BLaER1 treated with 17β-estradiol and CSF1 and Interleukin-3, amounts not matched to agents 10 nM and 100 nM (cell line): ENCODE data around the gene TNFRSF25.
A peak's percentile ranks its signal among the peaks of the same experiment; 100 is the strongest.
"Not testable (repeated sequence)": the region's sequence is repeated elsewhere in the genome, so short reads cannot be mapped to it uniquely, and the experiment has no call there.

Experiments
- H3K27ac ChIP-seq, 11 experiments: shearing (Covaris generic); formaldehyde crosslinking; 2 replicates each; pipeline ENCODE4 v1.8.1; 2022
- H3K27me3 ChIP-seq, 11 experiments: shearing (Covaris generic); formaldehyde crosslinking; 2 replicates each; pipeline ENCODE4 v1.8.1; 2022
- H3K36me3 ChIP-seq, 11 experiments: shearing (Covaris generic); formaldehyde crosslinking; 2 replicates each; pipeline ENCODE4 v1.8.1; 2022
- H3K4me1 ChIP-seq, 10 experiments: shearing (Covaris generic); formaldehyde crosslinking; 2 replicates each; pipeline ENCODE4 v1.8.1; 2022
- H3K4me2 ChIP-seq, 11 experiments: shearing (Covaris generic); formaldehyde crosslinking; 2 replicates each; pipeline ENCODE4 v1.8.1; 2022
- H3K4me3 ChIP-seq, 10 experiments: shearing (Covaris generic); formaldehyde crosslinking; 2 replicates each; pipeline ENCODE4 v1.8.1; 2022
- H3K9ac ChIP-seq, 11 experiments: shearing (Covaris generic); formaldehyde crosslinking; 2 replicates each; pipeline ENCODE4 v1.8.1; 2022
- H3K9me3 ChIP-seq, 11 experiments: shearing (Covaris generic); formaldehyde crosslinking; replicated peaks in 1 of 11; 2 replicates each; pipeline ENCODE4 v1.8.1; 2022
- H4K20me1 ChIP-seq, 11 experiments: shearing (Covaris generic); formaldehyde crosslinking; 2 replicates each; pipeline ENCODE4 v1.8.1; 2022
- Cebpa-rat ChIP-seq, 11 experiments: shearing (Covaris generic); IDR thresholded peaks; 2 replicates each; pipeline ENCODE4 v1.8.1; 2022

Gene TNFRSF25

DNA sequence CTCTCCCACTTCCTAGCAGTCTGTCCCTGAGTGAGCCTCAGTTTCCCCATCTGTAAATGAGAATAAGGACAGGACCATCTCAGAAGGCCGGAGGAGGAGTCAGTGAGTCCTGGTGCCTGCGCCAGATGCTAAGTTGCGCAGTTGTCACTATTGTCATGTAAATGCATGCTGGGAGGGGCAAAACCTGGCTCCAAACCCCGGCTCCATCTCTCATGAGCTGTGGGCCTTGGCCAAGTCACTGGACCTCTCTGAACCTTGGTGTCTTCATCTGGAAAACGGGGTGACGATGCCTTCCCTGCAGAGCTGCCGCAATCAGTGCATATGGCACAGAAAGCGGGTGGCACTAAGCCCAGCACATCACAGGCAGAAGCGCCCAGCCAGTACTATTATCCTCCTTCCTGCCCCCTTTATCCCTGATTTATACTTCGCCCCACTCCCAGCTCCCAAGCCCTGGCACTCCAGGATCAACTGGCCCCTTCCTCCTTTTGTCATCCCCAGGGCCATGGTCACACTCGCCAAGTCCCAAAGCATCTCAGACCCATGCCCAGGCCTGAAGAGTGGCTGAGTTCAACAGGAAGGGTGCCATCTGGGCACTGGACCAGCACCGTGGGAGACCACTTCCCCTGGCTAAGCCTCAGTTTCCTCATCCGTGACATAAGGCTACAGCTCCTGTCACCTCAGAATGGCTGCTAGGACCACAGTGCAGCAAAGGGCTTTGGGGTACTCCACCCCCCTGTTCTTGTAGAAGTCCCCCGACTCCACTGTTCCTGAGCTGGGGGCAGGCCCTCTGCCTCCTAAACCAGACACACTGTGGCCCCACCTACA, 29.8 kb upstream of the TNFRSF25 start:
- Histone ChIP-seq H3K9ac (peak overlapping the region in 4 of 11 experiments; percentile 22 to 52 (median 29); a peak in 4 of 22 replicates), H3K9me3 (no peaks in the 10 kb centered on the region), H4K20me1 (peaks cover 0 to 66% (median 10%) of the 10 kb centered on the region in 11 experiments; a peak in 10 of 22 replicates), H3K27me3 (peaks cover 0 to 64% (median 10%) of the 10 kb centered on the region in 11 experiments; a peak in 17 of 22 replicates), H3K27ac (no peak overlapping the region), H3K4me1 (peaks cover 48 to 82% (median 73%) of the 10 kb centered on the region in 10 experiments), H3K36me3 (no peaks in the 10 kb centered on the region), H3K4me3 (peak overlapping the region in 1 of 10 experiments; percentile 47; a peak in 1 of 20 replicates), H3K4me2 (peak overlapping the region; percentile 19 to 98 (median 96); a peak in 20 of 22 replicates)
- no peak for TF ChIP-seq Cebpa-rat (IDR thresholded peaks at IDR 0.05)

GRCh38 chr1:6495041-6495441, 29.1 kb upstream of the TNFRSF25 start:
- Histone ChIP-seq H3K9ac (no peak overlapping the region), H3K4me2 (peak overlapping the region in 2 of 11 experiments; percentile 95 to 96; a peak in 2 of 22 replicates), H3K4me3 (no peak overlapping the region), H3K9me3 (no peaks in the 10 kb centered on the region), H3K4me1 (peaks cover 52 to 82% (median 75%) of the 10 kb centered on the region in 10 experiments), H3K27me3 (peaks cover 0 to 71% (median 10%) of the 10 kb centered on the region in 11 experiments; a peak in 17 of 22 replicates), H3K36me3 (no peaks in the 10 kb centered on the region), H4K20me1 (peaks cover 0 to 62% (median 10%) of the 10 kb centered on the region in 11 experiments; a peak in 10 of 22 replicates), H3K27ac (no peak overlapping the region)
- no peak for TF ChIP-seq Cebpa-rat (IDR thresholded peaks at IDR 0.05)

DNA sequence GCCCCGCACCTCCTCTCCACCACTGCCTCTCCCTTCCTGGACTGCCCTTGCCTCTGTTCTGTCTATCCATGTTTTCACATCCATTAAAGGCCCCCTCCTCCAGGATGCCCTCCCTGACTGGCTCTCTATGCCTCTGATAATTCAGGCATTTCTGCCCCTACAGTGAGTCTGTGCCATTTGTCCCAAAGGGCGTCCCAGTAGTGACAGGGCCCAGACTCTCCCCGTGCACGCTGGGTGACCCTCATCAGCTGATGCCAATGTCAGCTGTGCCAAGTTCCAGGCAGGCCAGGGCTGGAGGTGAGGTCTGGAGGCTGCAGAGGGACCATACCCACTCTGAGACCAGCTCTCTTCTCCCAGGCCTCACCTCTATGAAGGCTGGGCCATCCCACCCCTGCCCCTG, 28.7 kb upstream of the TNFRSF25 start:
- Histone ChIP-seq H3K4me1 (peaks cover 50 to 82% (median 74%) of the 10 kb centered on the region in 10 experiments), H3K9me3 (no peaks in the 10 kb centered on the region), H3K27ac (no peak overlapping the region), H3K4me2 (no peak overlapping the region), H3K27me3 (peaks cover 0 to 72% (median 10%) of the 10 kb centered on the region in 11 experiments; a peak in 17 of 22 replicates), H3K4me3 (no peak overlapping the region), H3K9ac (no peak overlapping the region), H4K20me1 (peaks cover 0 to 66% (median 10%) of the 10 kb centered on the region in 11 experiments; a peak in 13 of 22 replicates), H3K36me3 (no peaks in the 10 kb centered on the region)
- no peak for TF ChIP-seq Cebpa-rat (IDR thresholded peaks at IDR 0.05)

GRCh38 chr1:6493834-6494223, 27.9 kb upstream of the TNFRSF25 start:
- not testable (repeated sequence) for H3K9ac ChIP-seq, H3K27ac ChIP-seq, H3K9me3 ChIP-seq, H3K36me3 ChIP-seq, H3K4me3 ChIP-seq, H3K4me2 ChIP-seq
- H3K4me1 ChIP-seq: peaks cover 42 to 82% (median 74%) of the 10 kb centered on the region in 10 experiments
- H4K20me1 ChIP-seq: peaks cover 0 to 66% (median 12%) of the 10 kb centered on the region in 11 experiments; a peak in 13 of 22 replicates
- peaks cover 0 to 70% (median 10%) of the 10 kb centered on the region in 11 experiments; a peak in 18 of 22 replicates for H3K27me3 ChIP-seq

DNA sequence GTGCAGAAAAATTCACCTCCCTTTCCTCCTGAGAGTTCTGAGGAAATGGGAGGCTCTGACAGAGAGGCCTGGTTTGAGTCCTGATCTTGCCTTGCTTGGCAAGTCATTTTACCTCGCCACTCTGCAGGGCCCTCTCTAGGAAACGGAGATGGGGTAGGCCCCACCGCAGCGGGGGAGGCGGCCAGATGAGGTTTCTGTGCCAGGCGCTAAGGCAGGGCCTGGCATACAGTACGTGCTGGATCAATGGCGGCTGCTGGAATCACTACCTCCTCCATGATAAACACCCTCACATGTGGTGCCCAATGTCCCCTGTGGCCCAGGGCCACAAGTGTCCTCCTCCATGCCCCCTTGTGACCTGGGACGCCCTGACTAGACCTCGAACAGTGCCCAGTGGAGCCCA, 26.0 kb upstream of the TNFRSF25 start:
- peaks cover 0 to 67% (median 11%) of the 10 kb centered on the region in 11 experiments; a peak in 12 of 22 replicates for H4K20me1 ChIP-seq
- H3K4me1 ChIP-seq: peaks cover 32 to 68% (median 63%) of the 10 kb centered on the region in 10 experiments
- no peaks in the 10 kb centered on the region for H3K36me3 ChIP-seq
- H3K4me3 ChIP-seq: peak overlapping the region in 1 of 10 experiments; percentile 64; a peak in 2 of 20 replicates
- no peaks in the 10 kb centered on the region for H3K9me3 ChIP-seq
- H3K4me2 ChIP-seq: peak overlapping the region; percentile 23 to 100 (median 98); a peak in 21 of 22 replicates
- peak overlapping the region in 3 of 11 experiments; percentile 69 to 78 (median 75); a peak in 5 of 22 replicates for H3K9ac ChIP-seq
- TF ChIP-seq Cebpa-rat (IDR thresholded peaks at IDR 0.05): no peak
- peaks cover 5 to 70% (median 23%) of the 10 kb centered on the region in 11 experiments; a peak in 21 of 22 replicates for H3K27me3 ChIP-seq
- H3K27ac ChIP-seq: peak overlapping the region in 4 of 11 experiments; percentile 18 to 68 (median 43); a peak in 6 of 22 replicates

DNA sequence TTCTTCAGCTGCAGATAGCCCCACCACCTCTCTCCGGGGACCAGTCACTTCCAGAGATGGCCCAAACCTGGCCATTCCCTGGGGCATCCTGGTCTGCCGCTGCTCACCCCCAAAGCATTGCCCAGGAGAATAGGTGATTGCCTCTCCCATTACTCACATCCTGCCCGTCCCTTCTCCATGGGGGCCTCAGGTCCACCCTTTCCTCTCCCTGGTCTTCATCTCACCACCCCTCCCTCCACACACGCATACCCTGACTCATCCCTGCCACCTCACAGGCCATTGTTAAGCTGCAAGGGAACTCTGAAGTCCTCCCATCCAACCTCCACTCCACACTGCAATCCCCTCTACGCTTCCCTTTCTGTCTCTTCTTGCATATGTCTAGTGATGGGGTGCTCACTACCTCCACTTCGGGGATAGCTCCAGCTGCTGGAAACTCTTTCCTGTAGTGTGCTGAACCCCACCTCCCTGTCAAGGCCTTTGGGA, 25.5 kb upstream of the TNFRSF25 start, which contains the start of gene PLEKHG5:
Gene PLEKHG5, minus strand, starts transcription at position 188 of the 483 bp plus-strand sequence. CDS start 14,096 bp downstream, outside the sequence.
- TF ChIP-seq Cebpa-rat (IDR thresholded peaks at IDR 0.05): no peak
- Histone ChIP-seq H4K20me1 (peaks cover 0 to 67% (median 11%) of the 10 kb centered on the region in 11 experiments; a peak in 12 of 22 replicates), H3K4me2 (peak within 1 kb of the TSS; percentile 93 to 100 (median 98)), H3K9ac (peak within 1 kb of the TSS in 10 of 11 experiments; percentile 32 to 78 (median 62); a peak in 19 of 22 replicates), H3K27ac (peak within 1 kb of the TSS in 7 of 11 experiments; percentile 29 to 69 (median 61); a peak in 11 of 22 replicates), H3K4me1 (peaks cover 28 to 64% (median 59%) of the 10 kb centered on the region in 10 experiments), H3K9me3 (no peaks in the 10 kb centered on the region), H3K36me3 (no peaks in the 10 kb centered on the region), H3K27me3 (peaks cover 6 to 70% (median 23%) of the 10 kb centered on the region in 11 experiments), H3K4me3 (peak within 1 kb of the TSS; percentile 49 to 72 (median 62))

DNA sequence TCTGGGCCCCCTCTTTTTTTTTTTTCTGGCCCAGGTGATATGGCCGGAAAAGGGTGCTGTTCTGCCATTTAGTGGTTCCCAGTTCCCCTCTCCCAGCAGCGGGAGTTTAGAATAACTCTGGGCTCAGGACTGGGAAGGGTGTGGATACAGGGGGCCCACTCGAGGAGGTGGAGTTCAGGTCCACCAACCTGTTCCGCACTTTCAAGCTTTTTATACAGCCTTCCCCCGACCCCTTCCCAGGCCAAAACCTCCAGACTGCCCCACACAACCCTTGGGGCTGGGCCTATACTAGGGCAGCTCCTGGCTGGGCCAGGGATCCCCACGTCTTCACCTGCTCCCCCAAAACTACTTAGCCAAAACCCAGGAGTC, 25.1 kb upstream of the TNFRSF25 start:
- Histone ChIP-seq H3K27ac (peak overlapping the region in 5 of 11 experiments; percentile 34 to 69 (median 64); a peak in 10 of 22 replicates), H3K4me3 (peak overlapping the region; percentile 49 to 72 (median 62); a peak in 19 of 20 replicates)

More for the DNA sequence above, 25.1 kb upstream of the TNFRSF25 start:
- Histone ChIP-seq H3K9ac (peak overlapping the region in 8 of 11 experiments; percentile 44 to 78 (median 68); a peak in 16 of 22 replicates), H4K20me1 (peaks cover 0 to 66% (median 10%) of the 10 kb centered on the region in 11 experiments; a peak in 13 of 22 replicates), H3K27me3 (peaks cover 11 to 70% (median 23%) of the 10 kb centered on the region in 11 experiments), H3K9me3 (no peaks in the 10 kb centered on the region), H3K4me1 (peaks cover 26 to 62% (median 57%) of the 10 kb centered on the region in 10 experiments), H3K4me2 (peak overlapping the region; percentile 93 to 100 (median 98)), H3K36me3 (no peaks in the 10 kb centered on the region)
- TF ChIP-seq Cebpa-rat (IDR thresholded peaks at IDR 0.05): no peak
